ENCODE data around the gene SSPN. TPM values are rescaled to one million over a fixed set of nuclear protein-coding genes. Genes with fewer than 3 reads are reported as not detected.

Gene SSPN
- total RNA-seq, 3 donors from 2014 or later: 17.7 to 22.1 (median 19.7) TPM

DNA sequence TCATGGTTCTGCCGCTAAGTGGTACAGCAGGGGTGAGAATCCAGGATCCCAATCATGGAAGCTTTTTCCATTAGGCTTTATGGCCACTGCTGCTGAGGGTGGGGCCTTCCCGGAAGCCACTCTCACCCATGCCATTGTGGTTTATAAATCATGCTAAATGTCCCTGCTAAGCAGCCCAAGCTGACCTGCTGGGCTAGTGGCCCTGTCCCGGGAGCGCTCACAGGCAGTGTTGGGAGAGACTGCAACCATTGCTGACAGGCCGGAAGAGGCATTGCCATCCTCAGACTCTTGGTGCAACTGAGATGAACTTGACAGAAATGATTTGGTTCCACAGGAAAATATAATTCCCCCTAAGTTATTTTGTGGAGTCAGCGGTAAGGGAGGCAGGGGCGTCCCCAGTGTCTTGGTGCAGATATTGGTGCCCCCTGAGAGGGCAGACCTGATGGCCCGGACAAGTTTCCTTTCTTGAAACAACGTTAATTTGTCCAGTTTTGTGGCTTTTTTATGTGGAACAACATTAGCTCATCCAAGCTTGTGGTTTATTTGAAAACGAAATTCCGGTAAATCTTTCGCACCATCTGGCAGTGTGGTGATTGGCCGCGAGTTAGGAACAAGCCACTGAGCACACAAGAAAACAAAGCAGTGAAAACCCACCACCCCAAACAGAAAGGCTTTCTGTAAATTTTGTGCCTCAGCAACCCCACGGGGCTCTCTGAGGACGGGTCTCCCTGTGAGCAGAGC, 82.3 kb downstream of the SSPN start:
- intact Hi-C loops (cut with DNase I; ENCODE audit: low total_unique reads): no loop called here
- Histone ChIP-seq H3K4me1 (peaks cover 14 to 19% of the 10 kb centered on the region in 2 donors), H3K9me3 (no peaks in the 10 kb centered on the region), H3K27me3 (no peaks in the 10 kb centered on the region), H3K36me3 (no peaks in the 10 kb centered on the region), H3K4me3 (no peak overlapping the region), H3K27ac (peak overlapping the region; percentile 52 to 75)
- TF ChIP-seq POLR2AphosphoS5 (IDR thresholded peaks at IDR 0.05) (no peak), POLR2A (IDR thresholded peaks at IDR 0.05) (no peak)
- TF ChIP-seq, protein P1, sequence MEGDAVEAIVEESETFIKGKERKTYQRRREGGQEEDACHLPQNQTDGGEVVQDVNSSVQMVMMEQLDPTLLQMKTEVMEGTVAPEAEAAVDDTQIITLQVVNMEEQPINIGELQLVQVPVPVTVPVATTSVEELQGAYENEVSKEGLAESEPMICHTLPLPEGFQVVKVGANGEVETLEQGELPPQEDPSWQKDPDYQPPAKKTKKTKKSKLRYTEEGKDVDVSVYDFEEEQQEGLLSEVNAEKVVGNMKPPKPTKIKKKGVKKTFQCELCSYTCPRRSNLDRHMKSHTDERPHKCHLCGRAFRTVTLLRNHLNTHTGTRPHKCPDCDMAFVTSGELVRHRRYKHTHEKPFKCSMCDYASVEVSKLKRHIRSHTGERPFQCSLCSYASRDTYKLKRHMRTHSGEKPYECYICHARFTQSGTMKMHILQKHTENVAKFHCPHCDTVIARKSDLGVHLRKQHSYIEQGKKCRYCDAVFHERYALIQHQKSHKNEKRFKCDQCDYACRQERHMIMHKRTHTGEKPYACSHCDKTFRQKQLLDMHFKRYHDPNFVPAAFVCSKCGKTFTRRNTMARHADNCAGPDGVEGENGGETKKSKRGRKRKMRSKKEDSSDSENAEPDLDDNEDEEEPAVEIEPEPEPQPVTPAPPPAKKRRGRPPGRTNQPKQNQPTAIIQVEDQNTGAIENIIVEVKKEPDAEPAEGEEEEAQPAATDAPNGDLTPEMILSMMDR (IDR thresholded peaks at IDR 0.05): no peak
- no peak for DNase-seq (ENCODE audit: low spot score in 2 of 2)

DNA sequence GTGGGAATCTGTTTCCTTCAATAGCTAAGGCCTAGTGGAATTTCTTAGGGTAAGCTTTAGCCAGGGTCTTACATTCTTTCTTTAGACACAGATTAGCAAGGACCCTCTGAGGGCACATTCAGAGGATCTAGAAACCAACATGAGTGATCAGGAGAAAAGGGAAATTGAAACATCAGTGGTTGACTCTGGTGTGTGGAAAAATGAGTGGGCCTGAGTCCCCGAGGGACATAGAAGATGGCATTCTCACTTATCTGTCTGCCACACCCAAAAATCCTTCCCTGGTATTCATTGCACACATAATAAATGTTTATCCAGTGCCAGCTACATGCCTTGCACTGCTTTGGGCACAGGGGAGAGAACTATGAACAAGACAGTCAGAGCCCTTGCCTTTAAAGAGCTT, 82.9 kb downstream of the SSPN start:
- TF ChIP-seq, protein P1 (IDR thresholded peaks at IDR 0.05): no peak
- TF ChIP-seq POLR2A (IDR thresholded peaks at IDR 0.05) (no peak), POLR2AphosphoS5 (IDR thresholded peaks at IDR 0.05) (no peak)
- intact Hi-C loops (cut with DNase I; ENCODE audit: low total_unique reads): no loop called here

DNA sequence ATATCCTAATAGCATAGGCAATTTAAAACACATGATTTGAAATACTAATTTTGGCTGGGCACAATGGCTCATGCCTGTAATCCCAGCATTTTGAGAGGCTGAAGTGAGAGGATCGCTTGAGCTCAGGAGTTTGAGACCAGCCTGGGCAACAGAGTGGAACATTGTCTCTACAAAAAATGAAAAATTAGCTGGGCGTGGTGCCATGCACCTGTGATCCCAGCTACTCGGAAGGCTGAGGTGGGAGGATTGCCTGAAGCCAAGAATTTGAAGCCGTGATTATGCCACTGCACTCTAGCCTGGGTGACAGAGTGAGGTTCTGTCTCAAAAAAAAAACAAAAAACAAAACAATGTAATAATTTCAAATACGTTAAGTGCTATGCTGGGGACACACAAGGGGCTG, 83.3 kb downstream of the SSPN start:
- intact Hi-C loops (cut with DNase I; ENCODE audit: low total_unique reads): no loop called here
- Histone ChIP-seq H3K4me1 (peaks cover 14 to 19% of the 10 kb centered on the region in 2 donors), H3K36me3 (no peaks in the 10 kb centered on the region), H3K27ac (peak overlapping the region; percentile 52 to 75), H3K27me3 (no peaks in the 10 kb centered on the region), H3K9me3 (no peaks in the 10 kb centered on the region), H3K4me3 (no peak overlapping the region)
- TF ChIP-seq POLR2AphosphoS5 (IDR thresholded peaks at IDR 0.05) (no peak), POLR2A (IDR thresholded peaks at IDR 0.05) (no peak)
- TF ChIP-seq, protein P1 (IDR thresholded peaks at IDR 0.05): no peak
- DNase-seq (ENCODE audit: low spot score in 2 of 2): no peak

More for the DNA sequence above, 82.9 kb downstream of the SSPN start:
- Histone ChIP-seq H3K4me1 (peaks cover 14 to 19% of the 10 kb centered on the region in 2 donors), H3K9me3 (no peaks in the 10 kb centered on the region), H3K4me3 (no peak overlapping the region), H3K27ac (peak overlapping the region; percentile 52 to 75), H3K36me3 (no peaks in the 10 kb centered on the region), H3K27me3 (no peaks in the 10 kb centered on the region)
- no peak for DNase-seq (ENCODE audit: low spot score in 2 of 2)

DNA sequence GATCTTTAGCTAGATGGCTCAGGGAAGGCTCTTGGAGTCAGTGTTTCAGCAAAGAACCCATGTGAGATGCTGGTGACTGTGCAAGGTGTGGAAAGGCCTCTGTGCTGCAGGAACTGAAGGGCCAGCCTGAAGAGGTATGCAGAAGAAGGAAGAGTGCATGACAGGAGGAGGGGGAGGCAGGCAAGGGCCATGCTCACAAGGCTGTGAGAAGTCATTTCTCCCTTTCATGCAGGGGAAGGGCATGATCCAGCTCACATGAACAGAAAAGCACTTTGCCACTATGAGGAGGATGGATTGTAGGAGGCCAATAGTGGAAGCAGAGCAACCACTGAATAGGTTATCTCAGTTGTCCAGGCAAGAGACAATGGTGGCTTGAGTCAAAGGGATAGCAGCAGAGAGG, 83.7 kb downstream of the SSPN start:
- H3K27me3 ChIP-seq: no peaks in the 10 kb centered on the region
- H3K9me3 ChIP-seq: no peaks in the 10 kb centered on the region
- intact Hi-C loops (cut with DNase I; ENCODE audit: low total_unique reads): no loop called here
- H3K4me1 ChIP-seq: peaks cover 13 to 18% of the 10 kb centered on the region in 2 donors
- no peak overlapping the region for H3K27ac ChIP-seq
- TF ChIP-seq, protein P1 (IDR thresholded peaks at IDR 0.05): no peak
- TF ChIP-seq POLR2A (IDR thresholded peaks at IDR 0.05) (no peak), POLR2AphosphoS5 (IDR thresholded peaks at IDR 0.05) (no peak)
- DNase-seq (ENCODE audit: low spot score in 2 of 2): no peak
- H3K36me3 ChIP-seq: no peaks in the 10 kb centered on the region
- H3K4me3 ChIP-seq: no peak overlapping the region

DNA sequence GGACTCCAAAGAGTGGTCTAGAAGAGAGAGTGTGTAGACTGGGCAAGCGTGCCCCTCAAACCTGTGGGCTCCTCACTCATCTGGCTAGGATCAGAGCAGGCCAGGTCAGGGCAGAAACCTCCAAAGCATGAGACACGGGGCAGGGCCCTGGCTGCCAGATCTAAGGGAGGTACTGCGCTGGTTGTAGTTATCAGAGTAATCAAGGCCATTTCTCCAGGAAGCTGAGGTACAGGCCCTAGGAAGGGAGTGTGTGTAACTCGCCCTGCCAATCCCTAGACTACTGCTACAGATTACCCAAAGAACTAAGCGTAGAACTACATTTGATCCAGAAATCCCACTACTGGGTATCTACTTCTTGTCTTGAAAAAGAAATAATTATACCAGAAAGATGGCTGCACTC, 84.5 kb downstream of the SSPN start:
- DNase-seq (ENCODE audit: low spot score in 2 of 2): no peak
- intact Hi-C loops (cut with DNase I; ENCODE audit: low total_unique reads): loop anchor here (10.0 kb wide), 1 partner anchor 155 kb away; the partner anchor contains the start of gene BHLHE41
- H3K36me3 ChIP-seq: no peaks in the 10 kb centered on the region
- no peaks in the 10 kb centered on the region for H3K27me3 ChIP-seq
- H3K27ac ChIP-seq: no peak overlapping the region
- H3K4me1 ChIP-seq: peaks cover 8 to 12% of the 10 kb centered on the region in 2 donors
- TF ChIP-seq, protein P1 (IDR thresholded peaks at IDR 0.05): no peak
- TF ChIP-seq POLR2AphosphoS5 (IDR thresholded peaks at IDR 0.05): no peak
- TF ChIP-seq POLR2A (IDR thresholded peaks at IDR 0.05): no peak
- no peak overlapping the region for H3K4me3 ChIP-seq
- H3K9me3 ChIP-seq: no peaks in the 10 kb centered on the region
